Sigmoid colon (tissue), 4 donors: ENCODE data around the gene SBK2.

Experiments
- EP300 ChIP-seq, 4 donors: sonication (generic); formaldehyde crosslinking; IDR thresholded peaks; one replicate each; pipeline ENCODE4 v1.6.1; 2017; ENCODE audit warnings: antibody characterized with exemption in 4 of 4
- POLR2A ChIP-seq, 2 donors: fragments of 450-650 bp; IDR thresholded peaks; one replicate each; pipeline ENCODE4 v1.6.1; 2016; ENCODE audit warnings: antibody characterized with exemption in 2 of 2, mild to moderate bottlenecking in 2 of 2, moderate library complexity in 2 of 2
- POLR2AphosphoS5 ChIP-seq, 4 donors: sonication (generic); formaldehyde crosslinking; IDR thresholded peaks; one replicate each; pipeline ENCODE4 v1.6.1; 2017; ENCODE audit warnings: antibody characterized with exemption in 4 of 4
- TF ChIP-seq, protein P1 (sequence below), 4 experiments: fragments of 450-650 bp in 3 of 4; fragments of 200-600 bp in 1 of 4; IDR thresholded peaks; one replicate each; pipeline ENCODE4 v1.5.1; 2016 to 2019; ENCODE audit warnings: antibody characterized with exemption in 4 of 4, mild to moderate bottlenecking in 3 of 4, moderate library complexity in 2 of 4

- TF ChIP-seq, protein P1, sequence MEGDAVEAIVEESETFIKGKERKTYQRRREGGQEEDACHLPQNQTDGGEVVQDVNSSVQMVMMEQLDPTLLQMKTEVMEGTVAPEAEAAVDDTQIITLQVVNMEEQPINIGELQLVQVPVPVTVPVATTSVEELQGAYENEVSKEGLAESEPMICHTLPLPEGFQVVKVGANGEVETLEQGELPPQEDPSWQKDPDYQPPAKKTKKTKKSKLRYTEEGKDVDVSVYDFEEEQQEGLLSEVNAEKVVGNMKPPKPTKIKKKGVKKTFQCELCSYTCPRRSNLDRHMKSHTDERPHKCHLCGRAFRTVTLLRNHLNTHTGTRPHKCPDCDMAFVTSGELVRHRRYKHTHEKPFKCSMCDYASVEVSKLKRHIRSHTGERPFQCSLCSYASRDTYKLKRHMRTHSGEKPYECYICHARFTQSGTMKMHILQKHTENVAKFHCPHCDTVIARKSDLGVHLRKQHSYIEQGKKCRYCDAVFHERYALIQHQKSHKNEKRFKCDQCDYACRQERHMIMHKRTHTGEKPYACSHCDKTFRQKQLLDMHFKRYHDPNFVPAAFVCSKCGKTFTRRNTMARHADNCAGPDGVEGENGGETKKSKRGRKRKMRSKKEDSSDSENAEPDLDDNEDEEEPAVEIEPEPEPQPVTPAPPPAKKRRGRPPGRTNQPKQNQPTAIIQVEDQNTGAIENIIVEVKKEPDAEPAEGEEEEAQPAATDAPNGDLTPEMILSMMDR (IDR thresholded peaks at IDR 0.05), result no peak
- TF ChIP-seq POLR2A (IDR thresholded peaks at IDR 0.05), result no peak
- TF ChIP-seq EP300 (IDR thresholded peaks at IDR 0.05), result no peak
- TF ChIP-seq POLR2AphosphoS5 (IDR thresholded peaks at IDR 0.05), result peak in 1 of 4 donors; percentile 28
Measured at GRCh38 chr19:55493052-55493644, 43.8 kb downstream of the SBK2 start.
